Esophagus muscularis mucosa (tissue), 4 donors: ENCODE results near the gene NAT9.

Source experiments
- EP300 ChIP-seq: sonication (generic); formaldehyde crosslinking; IDR thresholded peaks from one replicate; pipeline ENCODE4 v1.6.1; 2017; ENCODE audit warnings: antibody characterized with exemption
- POLR2A ChIP-seq: fragments of 450-650 bp; IDR thresholded peaks from one replicate; pipeline ENCODE4 v1.6.1; 2017; ENCODE audit warnings: antibody characterized with exemption, moderate library complexity, mild to moderate bottlenecking, low read depth
- POLR2AphosphoS5 ChIP-seq, 2 donors: sonication (generic); formaldehyde crosslinking; IDR thresholded peaks; one replicate each; pipeline ENCODE4 v1.6.1; 2017; ENCODE audit warnings: antibody characterized with exemption in 2 of 2
- TF ChIP-seq, protein P1 (sequence below), 3 experiments: fragments of 200-600 bp in 2 of 3; fragments of 450-650 bp in 1 of 3; sonication (generic) in 2 of 3; IDR thresholded peaks; one replicate each; pipeline ENCODE4 v1.5.1; 2017 to 2019; ENCODE audit warnings: antibody characterized with exemption in 3 of 3, mild to moderate bottlenecking in 2 of 3, moderate library complexity in 1 of 3

DNA sequence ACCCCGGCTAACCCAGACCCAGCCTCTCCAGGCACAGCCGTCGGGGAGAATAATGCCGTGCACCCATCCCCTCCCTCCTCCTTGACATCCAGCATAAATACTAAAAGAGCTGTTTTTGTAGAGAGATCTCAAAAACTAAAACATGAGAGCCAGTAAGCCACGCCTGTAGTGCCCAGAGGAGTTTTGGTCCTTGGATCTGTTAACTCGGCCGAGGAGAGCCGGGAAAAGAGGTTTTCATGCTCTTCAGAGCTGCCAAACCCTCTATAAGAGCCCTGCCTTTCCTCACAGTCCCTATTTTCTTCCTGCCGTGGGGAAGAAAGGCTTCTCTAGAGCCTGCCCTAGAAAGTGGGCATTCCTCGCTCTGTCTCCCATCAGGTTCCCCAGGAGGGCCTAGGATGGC lies 30.2 kb upstream of the NAT9 start:
- TF ChIP-seq, protein P1, sequence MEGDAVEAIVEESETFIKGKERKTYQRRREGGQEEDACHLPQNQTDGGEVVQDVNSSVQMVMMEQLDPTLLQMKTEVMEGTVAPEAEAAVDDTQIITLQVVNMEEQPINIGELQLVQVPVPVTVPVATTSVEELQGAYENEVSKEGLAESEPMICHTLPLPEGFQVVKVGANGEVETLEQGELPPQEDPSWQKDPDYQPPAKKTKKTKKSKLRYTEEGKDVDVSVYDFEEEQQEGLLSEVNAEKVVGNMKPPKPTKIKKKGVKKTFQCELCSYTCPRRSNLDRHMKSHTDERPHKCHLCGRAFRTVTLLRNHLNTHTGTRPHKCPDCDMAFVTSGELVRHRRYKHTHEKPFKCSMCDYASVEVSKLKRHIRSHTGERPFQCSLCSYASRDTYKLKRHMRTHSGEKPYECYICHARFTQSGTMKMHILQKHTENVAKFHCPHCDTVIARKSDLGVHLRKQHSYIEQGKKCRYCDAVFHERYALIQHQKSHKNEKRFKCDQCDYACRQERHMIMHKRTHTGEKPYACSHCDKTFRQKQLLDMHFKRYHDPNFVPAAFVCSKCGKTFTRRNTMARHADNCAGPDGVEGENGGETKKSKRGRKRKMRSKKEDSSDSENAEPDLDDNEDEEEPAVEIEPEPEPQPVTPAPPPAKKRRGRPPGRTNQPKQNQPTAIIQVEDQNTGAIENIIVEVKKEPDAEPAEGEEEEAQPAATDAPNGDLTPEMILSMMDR (IDR thresholded peaks at IDR 0.05), result no peak
- no peak for TF ChIP-seq POLR2AphosphoS5 (IDR thresholded peaks at IDR 0.05)
- no peak for TF ChIP-seq POLR2A
- no peak for TF ChIP-seq EP300
